ENCODE measurements around the gene JOSD1. TPM values are rescaled to one million over a fixed set of nuclear protein-coding genes. Genes with fewer than 3 reads are reported as not detected.

The JOSD1 gene
- polyA plus RNA-seq, 3 donors, result 7.1 to 83.5 (median 7.2) TPM

DNA sequence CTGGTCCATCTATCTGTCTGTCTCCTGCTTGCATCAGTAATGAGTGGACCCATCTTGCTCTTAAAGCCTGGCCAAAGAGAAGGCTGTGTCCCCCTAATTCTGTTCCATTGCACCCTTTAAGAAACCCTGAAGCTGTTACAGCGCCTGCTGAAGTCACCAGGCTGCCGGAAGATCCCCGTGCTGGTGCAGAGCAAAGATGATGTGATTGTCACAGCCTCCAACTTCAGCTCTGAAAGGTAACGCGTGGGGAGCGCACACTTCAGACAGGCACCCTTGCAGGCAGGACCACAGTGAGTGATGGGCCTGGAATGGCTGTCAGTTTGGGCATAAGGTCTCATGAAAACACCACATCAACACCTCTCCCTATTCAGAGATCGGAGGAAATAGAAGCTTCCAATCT, 23.4 kb upstream of the JOSD1 start:
- Histone ChIP-seq H3K4me3 (replicated peaks in 1 of 3; ENCODE audit: low read depth in 2 of 3, low read length in 3 of 3) (no peak overlapping the region), H3K79me2 (ENCODE audit: insufficient read depth, low read length) (peaks cover 3% of the 10 kb centered on the region), H3K27me3 (ENCODE audit: control insufficient read depth in 2 of 2, insufficient read depth in 2 of 2, low read length in 2 of 2) (no peaks in the 10 kb centered on the region), H3K36me3 (replicated peaks in 1 of 2; ENCODE audit: control insufficient read depth in 1 of 2, insufficient read depth in 2 of 2, low read length in 2 of 2) (peaks cover 83 to 96% of the 10 kb centered on the region in 2 donors), H3K9me3 (replicated peaks in 1 of 2; ENCODE audit: control insufficient read depth in 1 of 2, insufficient read depth in 1 of 2, low read length in 2 of 2) (no peaks in the 10 kb centered on the region), H3K4me2 (replicated peaks; ENCODE audit: extremely low read depth, low read length, poor library complexity, severe bottlenecking) (no peak overlapping the region), H2AFZ (ENCODE audit: insufficient read depth, low read depth, low read length, poor library complexity, severe bottlenecking) (no peak overlapping the region), H3K9ac (ENCODE audit: insufficient read depth, low read length, poor library complexity, severe bottlenecking) (no peak overlapping the region), H3K4me1 (ENCODE audit: control insufficient read depth in 1 of 2, insufficient read depth in 2 of 2, low read length in 2 of 2) (no peaks in the 10 kb centered on the region), H3K27ac (ENCODE audit: low read depth in 1 of 2, low read length in 2 of 2) (no peak overlapping the region), H4K20me1 (ENCODE audit: insufficient read depth, low read length) (peaks cover 58% of the 10 kb centered on the region)
- H3K27ac Mint-ChIP-seq, result no peak overlapping the region
- no peak for DNase-seq
- no CpG with 5 or more reads among the region's 7 CpGs for WGBS (ENCODE audit: insufficient coverage)
- H3K4me1 Mint-ChIP-seq, result no peaks in the 10 kb centered on the region
- H3K4me3 Mint-ChIP-seq, result no peak overlapping the region
- TF ChIP-seq, protein P1, sequence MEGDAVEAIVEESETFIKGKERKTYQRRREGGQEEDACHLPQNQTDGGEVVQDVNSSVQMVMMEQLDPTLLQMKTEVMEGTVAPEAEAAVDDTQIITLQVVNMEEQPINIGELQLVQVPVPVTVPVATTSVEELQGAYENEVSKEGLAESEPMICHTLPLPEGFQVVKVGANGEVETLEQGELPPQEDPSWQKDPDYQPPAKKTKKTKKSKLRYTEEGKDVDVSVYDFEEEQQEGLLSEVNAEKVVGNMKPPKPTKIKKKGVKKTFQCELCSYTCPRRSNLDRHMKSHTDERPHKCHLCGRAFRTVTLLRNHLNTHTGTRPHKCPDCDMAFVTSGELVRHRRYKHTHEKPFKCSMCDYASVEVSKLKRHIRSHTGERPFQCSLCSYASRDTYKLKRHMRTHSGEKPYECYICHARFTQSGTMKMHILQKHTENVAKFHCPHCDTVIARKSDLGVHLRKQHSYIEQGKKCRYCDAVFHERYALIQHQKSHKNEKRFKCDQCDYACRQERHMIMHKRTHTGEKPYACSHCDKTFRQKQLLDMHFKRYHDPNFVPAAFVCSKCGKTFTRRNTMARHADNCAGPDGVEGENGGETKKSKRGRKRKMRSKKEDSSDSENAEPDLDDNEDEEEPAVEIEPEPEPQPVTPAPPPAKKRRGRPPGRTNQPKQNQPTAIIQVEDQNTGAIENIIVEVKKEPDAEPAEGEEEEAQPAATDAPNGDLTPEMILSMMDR (IDR thresholded peaks at IDR 0.05), result no peak
- peaks cover 83 to 97% of the 10 kb centered on the region in 2 donors for H3K36me3 Mint-ChIP-seq
- intact Hi-C loops (cut with micrococcal nuclease), result no loop called here
- peaks cover 0 to 1% (median 0%) of the 10 kb centered on the region in 3 donors for H3K27me3 Mint-ChIP-seq (ENCODE audit: low read depth in 3 of 3)
- H3K9me3 Mint-ChIP-seq, result peaks cover 0 to 2% (median 0%) of the 10 kb centered on the region in 7 donors

DNA sequence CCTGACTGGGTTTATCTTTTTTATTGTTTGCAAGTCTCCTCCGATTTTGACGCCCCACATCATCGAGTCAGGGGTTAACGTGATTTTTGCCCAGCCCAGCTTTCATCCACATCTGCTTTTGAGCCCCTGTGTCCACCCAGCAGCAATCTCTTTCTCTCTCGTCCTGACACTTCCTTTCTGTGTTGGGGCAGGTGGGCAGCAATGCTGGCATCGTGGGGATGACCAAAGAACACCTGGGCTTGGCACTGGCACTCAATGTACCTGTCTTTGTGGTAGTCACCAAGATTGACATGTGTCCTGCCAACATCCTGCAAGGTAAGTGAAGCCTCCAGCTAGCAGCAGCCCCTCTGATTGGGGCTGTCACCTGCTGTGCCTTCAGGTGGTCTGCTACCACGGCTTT, 20.8 kb upstream of the JOSD1 start:
- Mint-ChIP-seq H3K27me3 (ENCODE audit: low read depth in 3 of 3) (peaks cover 0 to 1% (median 0%) of the 10 kb centered on the region in 3 donors), H3K4me1 (no peaks in the 10 kb centered on the region), H3K9me3 (peaks cover 0 to 2% (median 0%) of the 10 kb centered on the region in 7 donors), H3K27ac (no peak overlapping the region), H3K36me3 (peaks cover 77 to 97% of the 10 kb centered on the region in 2 donors), H3K4me3 (no peak overlapping the region)
- H3K36me3 ChIP-seq (replicated peaks in 1 of 2; ENCODE audit: control insufficient read depth in 1 of 2, insufficient read depth in 2 of 2, low read length in 2 of 2), result peaks cover 78 to 96% of the 10 kb centered on the region in 2 donors
- no peaks in the 10 kb centered on the region for H3K9me3 ChIP-seq (replicated peaks in 1 of 2; ENCODE audit: control insufficient read depth in 1 of 2, insufficient read depth in 1 of 2, low read length in 2 of 2)
- TF ChIP-seq, protein P1 (IDR thresholded peaks at IDR 0.05), result no peak
- H3K27ac ChIP-seq (ENCODE audit: low read depth in 1 of 2, low read length in 2 of 2), result no peak overlapping the region
- no peak overlapping the region for H3K4me3 ChIP-seq (replicated peaks in 1 of 3; ENCODE audit: low read depth in 2 of 3, low read length in 3 of 3)
- H3K4me1 ChIP-seq (ENCODE audit: control insufficient read depth in 1 of 2, insufficient read depth in 2 of 2, low read length in 2 of 2), result no peaks in the 10 kb centered on the region
- peaks cover 7% of the 10 kb centered on the region for H3K79me2 ChIP-seq (ENCODE audit: insufficient read depth, low read length)
- intact Hi-C loops (cut with micrococcal nuclease), result no loop called here
- no peak for DNase-seq
- WGBS (ENCODE audit: insufficient coverage), result 97% methylated on average over 5 of the region's 7 CpGs
- H2AFZ ChIP-seq (ENCODE audit: insufficient read depth, low read depth, low read length, poor library complexity, severe bottlenecking), result no peak overlapping the region
- peaks cover 58% of the 10 kb centered on the region for H4K20me1 ChIP-seq (ENCODE audit: insufficient read depth, low read length)
- H3K9ac ChIP-seq (ENCODE audit: insufficient read depth, low read length, poor library complexity, severe bottlenecking), result no peak overlapping the region
- no peak overlapping the region for H3K4me2 ChIP-seq (replicated peaks; ENCODE audit: extremely low read depth, low read length, poor library complexity, severe bottlenecking)
- no peaks in the 10 kb centered on the region for H3K27me3 ChIP-seq (ENCODE audit: control insufficient read depth in 2 of 2, insufficient read depth in 2 of 2, low read length in 2 of 2)
